Caco-2 (cell line): Measurements from ENCODE around the gene FXR2. TPM values are rescaled to one million over a fixed set of nuclear protein-coding genes. Genes with fewer than 3 reads are reported as not detected.

Experiments used
- BruUV-seq: library from RNA; stranded (reverse); fragments of 400-500 nt; replicated peaks from 2 replicates; lab custom pipeline; 2021; lab: Mats Ljungman, UMichigan
- CTCF ChIA-PET: fragments of 300-600 bp; sonication (Branson Sonifier 250); formaldehyde crosslinking; loops from one replicate; lab custom pipeline; 2022; ENCODE audit warnings: antibody characterized with exemption; lab: Charles Lee
- POLR2A ChIA-PET: fragments of 300-600 bp; sonication (Branson Sonifier 250); formaldehyde crosslinking; loops from one replicate; lab custom pipeline; 2022; ENCODE audit warnings: antibody characterized with exemption; lab: Charles Lee
- DNase-seq, 2 experiments: peaks; one replicate each; pipeline versions ENCODE4 v3.0.0 to v3.0.0-alpha.2; 2020 to 2022
- H3K27me3 ChIP-seq: replicated peaks from 2 replicates; pipeline ENCODE4 v1.6.0; 2011; ENCODE audit warnings: low read length; ENCODE audit not compliant: control insufficient read depth, insufficient read depth
- H3K36me3 ChIP-seq: 2 replicates; pipeline ENCODE4 v1.5.1; 2011; ENCODE audit warnings: low read length; ENCODE audit not compliant: control insufficient read depth, insufficient read depth
- H3K4me1 ChIP-seq: fragments of 250-450 bp; sonication (Bioruptor Pico); 2 replicates; pipeline ENCODE4 v1.5.1; 2020; ENCODE audit warnings: mild to moderate bottlenecking
- H3K4me3 ChIP-seq: 2 replicates; pipeline ENCODE4 v1.5.1; 2011; ENCODE audit warnings: low read depth, mild to moderate bottlenecking, control low read depth, low read length
- H3K9me3 ChIP-seq: fragments of 250-450 bp; sonication (Bioruptor Pico); 2 replicates; pipeline ENCODE4 v1.5.1; 2020; ENCODE audit warnings: mild to moderate bottlenecking, moderate library complexity
- H3K27ac Mint-ChIP-seq: one replicate; pipeline ENCODE4 v1.8.0; 2022; ENCODE audit warnings: mixed read lengths; ENCODE audit not compliant: unreplicated experiment
- H3K27me3 Mint-ChIP-seq: one replicate; pipeline ENCODE4 v1.8.0; 2022; ENCODE audit warnings: mixed read lengths; ENCODE audit not compliant: insufficient read depth, unreplicated experiment
- H3K36me3 Mint-ChIP-seq: one replicate; pipeline ENCODE4 v1.8.0; 2022; ENCODE audit warnings: mild to moderate bottlenecking, mixed read lengths; ENCODE audit not compliant: insufficient read depth, unreplicated experiment
- H3K4me1 Mint-ChIP-seq: one replicate; pipeline ENCODE4 v1.8.0; 2022; ENCODE audit warnings: low read depth, mixed read lengths; ENCODE audit not compliant: unreplicated experiment
- H3K4me3 Mint-ChIP-seq: one replicate; pipeline ENCODE4 v1.8.0; 2022; ENCODE audit warnings: mild to moderate bottlenecking, moderate library complexity, mixed read lengths; ENCODE audit not compliant: unreplicated experiment
- H3K9me3 Mint-ChIP-seq: one replicate; pipeline ENCODE4 v1.8.0; 2022; ENCODE audit warnings: mixed read lengths; ENCODE audit not compliant: unreplicated experiment
- CTCF ChIP-seq, 2 experiments: fragments of 200-600 bp in 1 of 2; IDR thresholded peaks; 1 replicate in 1 of 2; 2 replicates in 1 of 2; pipeline versions ENCODE4 v1.5.1 to v1.8.0; 2011 to 2022; ENCODE audit warnings: antibody characterized with exemption in 1 of 2, control low read depth in 1 of 2, inconsistent platforms in 1 of 2, low read depth in 1 of 2, low read length in 1 of 2, mild to moderate bottlenecking in 1 of 2, moderate library complexity in 1 of 2; ENCODE audit not compliant: insufficient read depth in 1 of 2, severe bottlenecking in 1 of 2, unreplicated experiment in 1 of 2
- intact Hi-C: fragments of 100-400 bp; cut with micrococcal nuclease; formaldehyde crosslinking; loops from one replicate; pipeline ENCODE4 v1.10.0; 2022; ENCODE audit not compliant: unreplicated experiment
- total RNA-seq: library from RNA; stranded (reverse); gene quantifications from 2 replicates; pipeline ENCODE4 v1.2.3, GENCODE V29; 2022

The FXR2 gene
- total RNA-seq, 1 experiment from 2014 or later: 25.3 TPM

GRCh38 chr17:7579001-7579833, 35.5 kb downstream of the FXR2 start, which contains the start of gene CD68:
Gene CD68, plus strand, starts transcription at chr17:7579638. Its CDS starts 40 bp downstream, at chr17:7579678.
- H3K36me3 Mint-ChIP-seq: peaks cover 92% of the 10 kb centered on the region
- H3K9me3 Mint-ChIP-seq: no peaks in the 10 kb centered on the region
- Histone ChIP-seq H3K4me3 (no peak within 1 kb of the TSS), H3K4me1 (peaks cover 20% of the 10 kb centered on the region), H3K36me3 (no peaks in the 10 kb centered on the region; the same call in 1 of the 2 replicates), H3K27me3 (no peaks in the 10 kb centered on the region), H3K9me3 (no peaks in the 10 kb centered on the region)
- no peak for TF ChIP-seq CTCF (IDR thresholded peaks at IDR 0.05; ENCODE audit: insufficient read depth in 1 of 2, low read depth in 1 of 2, low read length in 1 of 2, severe bottlenecking in 1 of 2, unreplicated experiment in 1 of 2)
- BruUV-seq: no TSS peak
- intact Hi-C loops: no loop called here
- H3K4me3 Mint-ChIP-seq: peak within 1 kb of the TSS; percentile 96
- H3K27me3 Mint-ChIP-seq: no peaks in the 10 kb centered on the region
- peak within 1 kb of the TSS; percentile 85 for H3K27ac Mint-ChIP-seq
- peak; percentile 60 to 79 for DNase-seq
- H3K4me1 Mint-ChIP-seq: peaks cover 21% of the 10 kb centered on the region
- CTCF ChIA-PET: interaction anchor here (0.7 kb wide), 1 partner anchor 19 kb away, joined by 3 read pairs; no protein-coding TSS in a partner anchor
- POLR2A ChIA-PET: interaction anchor here (0.5 to 1.7 kb wide), 3 partner anchors 64 to 462 kb away, joined by 3 to 6 read pairs (median 3); partner anchors contain the start of gene TP53

DNA sequence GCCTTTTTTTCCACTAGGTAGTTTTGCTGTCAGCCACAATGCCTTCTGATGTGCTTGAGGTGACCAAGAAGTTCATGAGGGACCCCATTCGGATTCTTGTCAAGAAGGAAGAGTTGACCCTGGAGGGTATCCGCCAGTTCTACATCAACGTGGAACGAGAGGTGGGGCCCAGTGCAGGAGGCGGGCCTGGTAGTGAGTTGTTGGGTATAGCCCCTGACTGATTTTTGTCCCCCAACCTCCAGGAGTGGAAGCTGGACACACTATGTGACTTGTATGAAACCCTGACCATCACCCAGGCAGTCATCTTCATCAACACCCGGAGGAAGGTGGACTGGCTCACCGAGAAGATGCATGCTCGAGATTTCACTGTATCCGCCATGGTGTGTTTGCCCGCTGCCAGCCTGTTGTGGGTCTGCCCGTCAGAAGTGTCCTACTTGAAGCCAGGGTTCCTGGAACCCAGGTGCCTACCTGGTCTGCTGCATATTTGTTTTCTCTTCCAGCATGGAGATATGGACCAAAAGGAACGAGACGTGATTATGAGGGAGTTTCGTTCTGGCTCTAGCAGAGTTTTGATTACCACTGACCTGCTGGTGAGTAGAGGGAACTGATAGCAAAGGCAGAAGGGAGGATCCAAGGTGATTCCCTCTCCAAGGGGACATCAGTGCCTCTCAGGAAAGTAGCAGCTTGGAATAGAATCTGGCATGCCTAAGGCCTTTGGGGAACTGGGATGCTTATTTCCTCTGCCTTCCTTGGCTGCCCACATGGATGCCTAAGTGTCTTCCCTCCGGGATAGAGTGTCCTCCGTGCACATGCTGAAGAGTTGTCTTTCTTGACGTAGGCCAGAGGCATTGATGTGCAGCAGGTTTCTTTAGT, 37.1 kb downstream of the FXR2 start:
- no peaks in the 10 kb centered on the region; the same call in 1 of the 2 replicates for H3K36me3 ChIP-seq
- BruUV-seq: no TSS peak
- ChIA-PET POLR2A (no interaction called here), CTCF (no interaction called here)
- intact Hi-C loops: no loop called here
- H3K4me3 Mint-ChIP-seq: no peak overlapping the region
- H3K9me3 Mint-ChIP-seq: no peaks in the 10 kb centered on the region
- no peaks in the 10 kb centered on the region for H3K9me3 ChIP-seq
- H3K27me3 Mint-ChIP-seq: no peaks in the 10 kb centered on the region
- peaks cover 98% of the 10 kb centered on the region for H3K36me3 Mint-ChIP-seq
- TF ChIP-seq CTCF (IDR thresholded peaks at IDR 0.05; ENCODE audit: insufficient read depth in 1 of 2, low read depth in 1 of 2, low read length in 1 of 2, severe bottlenecking in 1 of 2, unreplicated experiment in 1 of 2): no peak
- peaks cover 16% of the 10 kb centered on the region for H3K4me1 ChIP-seq
- no peak overlapping the region for H3K27ac Mint-ChIP-seq
- H3K4me1 Mint-ChIP-seq: peaks cover 21% of the 10 kb centered on the region
- no peaks in the 10 kb centered on the region for H3K27me3 ChIP-seq
- DNase-seq: no peak
- no peak overlapping the region for H3K4me3 ChIP-seq

- peaks cover 21% of the 10 kb centered on the region for H3K4me1 Mint-ChIP-seq
- Histone ChIP-seq H3K36me3 (no peaks in the 10 kb centered on the region; the same call in 1 of the 2 replicates), H3K4me1 (peaks cover 15% of the 10 kb centered on the region), H3K9me3 (no peaks in the 10 kb centered on the region), H3K27me3 (no peaks in the 10 kb centered on the region), H3K4me3 (no peak overlapping the region)
- H3K27me3 Mint-ChIP-seq: no peaks in the 10 kb centered on the region
- H3K9me3 Mint-ChIP-seq: no peaks in the 10 kb centered on the region
- H3K36me3 Mint-ChIP-seq: peaks cover 92% of the 10 kb centered on the region
- H3K4me3 Mint-ChIP-seq: no peak overlapping the region
- ChIA-PET CTCF (no interaction called here), POLR2A (no interaction called here)
- intact Hi-C loops: no loop called here
- no TSS peak for BruUV-seq
- TF ChIP-seq CTCF (IDR thresholded peaks at IDR 0.05; ENCODE audit: insufficient read depth in 1 of 2, low read depth in 1 of 2, low read length in 1 of 2, severe bottlenecking in 1 of 2, unreplicated experiment in 1 of 2): no peak
- no peak overlapping the region for H3K27ac Mint-ChIP-seq
- DNase-seq: no peak
Measured at GRCh38 chr17:7576432-7576937, 38.2 kb downstream of the FXR2 start.
